Spleen (tissue), 13 donors: Measurements from ENCODE around the gene RPS10. TPM values are rescaled to one million over a fixed set of nuclear protein-coding genes. Genes with fewer than 3 reads are reported as not detected.

ENCODE experiments used
- DNase-seq: peaks from one replicate; pipeline ENCODE4 v3.0.0-alpha.2; 2020
- H3K27ac ChIP-seq, 8 donors: fragments of 200-600 bp; sonication (generic) in 7 of 8; 1 replicate in 4 of 8; 2 replicates in 4 of 8; pipeline versions ENCODE4 v1.5.0 to v1.8.0; 2016 to 2021; ENCODE audit warnings: inconsistent platforms in 4 of 8, mild to moderate bottlenecking in 4 of 8, moderate library complexity in 1 of 8
- H3K27me3 ChIP-seq, 7 donors: fragments of 200-600 bp; sonication (generic) in 6 of 7; replicated peaks in 1 of 7; 1 replicate in 4 of 7; 2 replicates in 3 of 7; pipeline versions ENCODE4 v1.5.0 to v1.8.0; 2016 to 2021; ENCODE audit warnings: inconsistent platforms in 3 of 7, mild to moderate bottlenecking in 1 of 7
- H3K36me3 ChIP-seq, 6 donors: fragments of 200-600 bp; sonication (generic) in 5 of 6; 1 replicate in 4 of 6; 2 replicates in 2 of 6; pipeline versions ENCODE4 v1.5.0 to v1.8.0; 2016 to 2021; ENCODE audit warnings: inconsistent platforms in 2 of 6
- H3K4me1 ChIP-seq, 6 donors: fragments of 200-600 bp; sonication (generic) in 5 of 6; 1 replicate in 3 of 6; 2 replicates in 3 of 6; pipeline versions ENCODE4 v1.5.0 to v1.8.0; 2016 to 2021; ENCODE audit warnings: inconsistent platforms in 3 of 6
- H3K4me3 ChIP-seq, 8 donors: fragments of 200-600 bp; sonication (generic) in 7 of 8; 1 replicate in 4 of 8; 2 replicates in 4 of 8; pipeline versions ENCODE4 v1.5.0 to v1.8.0; 2016 to 2021; ENCODE audit warnings: inconsistent platforms in 4 of 8, mild to moderate bottlenecking in 4 of 8, moderate library complexity in 2 of 8
- H3K9me3 ChIP-seq, 8 donors: fragments of 200-600 bp; sonication (generic) in 7 of 8; 1 replicate in 4 of 8; 2 replicates in 4 of 8; pipeline versions ENCODE4 v1.5.0 to v1.8.0; 2016 to 2021; ENCODE audit warnings: inconsistent platforms in 4 of 8
- CTCF ChIP-seq, 11 experiments: fragments of 200-600 bp in 7 of 11; fragments of 450-650 bp in 4 of 11; sonication (generic) in 4 of 11; IDR thresholded peaks in 8 of 11; conservative IDR thresholded peaks in 3 of 11; 1 replicate in 7 of 11; 2 replicates in 4 of 11; pipeline versions ENCODE4 v1.4.0 to v1.8.0; 2016 to 2021; ENCODE audit warnings: antibody characterized with exemption in 11 of 11, inconsistent platforms in 4 of 11, mild to moderate bottlenecking in 1 of 11
- POLR2A ChIP-seq, 3 donors: fragments of 450-650 bp; IDR thresholded peaks; one replicate each; pipeline ENCODE4 v1.5.1; 2017; ENCODE audit warnings: antibody characterized with exemption in 3 of 3, mild to moderate bottlenecking in 1 of 3
- POLR2AphosphoS5 ChIP-seq, 3 donors: sonication (generic); formaldehyde crosslinking; IDR thresholded peaks; one replicate each; pipeline ENCODE4 v1.5.1; 2017; ENCODE audit warnings: antibody characterized with exemption in 3 of 3
- WGBS, 5 donors: extraction: QIAGEN DNeasy Blood & Tissue Kit in 3 of 5; methylation state at CpG; one replicate each; pipeline versions ENCODE4 v1.1.5 to v1.1.7; 2013 to 2018; 5-methylcytosine and 5-hydroxymethylcytosine counted together
- intact Hi-C: fragments of 100-400 bp; cut with DNase I; formaldehyde crosslinking; loops from one replicate; pipeline ENCODE4 v1.15.0; 2023; ENCODE audit warnings: low total_unique reads
- long read RNA-seq, 2 donors: transcript quantifications; one replicate each; lab custom pipeline, GENCODE V29; 2026
- polyA plus RNA-seq, 3 donors: library from polyadenylated mRNA; stranded (reverse); fragments of 200-250 nt; gene quantifications; one replicate each; pipeline ENCODE4 v1.2.1, GENCODE V29; 2013
- total RNA-seq, 7 donors: library from RNA; depleted of rRNA in 3 of 7; stranded (reverse); fragments of >200 nt in 3 of 7; fragmentation: NEBNext Ultra II Directional in 4 of 7; extraction: Animal tissue kit (Norgen Biotek cat#: 25700) in 4 of 7; gene quantifications; one replicate each; pipeline versions ENCODE4 v1.1.0 to v1.2.1, GENCODE V29; 2016 to 2021
- donor health status: healthy with polysubstance abuse.
- donor health status: DM: no; HTN: no; CAD: no; lungs with moderate emphysema.
- donor health status: DM: no; HTN: no; CAD: no.
- donor health status: Bipolar disorder and iron deficiency.
- donor health status: healthy.
- donor health status: DM: no; HTN: no; CAD: no.
- donor health status: DM: yes; HTN: yes; CAD: no.

The RPS10 gene
- total RNA-seq (1,000 to 10,000 TPM; 1,033 to 2,189 (median 1,131) TPM), polyA plus RNA-seq (1,000 to 10,000 TPM; 3,993 to 4,934 (median 4,074) TPM)
- long read RNA-seq, donor 1, transcript RPS10-205 (3 exons, 734 nt), result minor isoform, 8 of 976 reads
- long read RNA-seq, donor 1, transcript RPS10-208 (5 exons, 1,407 nt), result minor isoform, 21 of 976 reads
- long read RNA-seq, donor 1, transcript RPS10-209 (6 exons, 588 nt), result major isoform, 695 of 976 reads
- long read RNA-seq, donor 1, partial matches to known transcripts, result 223 of 976 reads
- long read RNA-seq, donor 1, other reads (novel, unspliced or antisense), result 26 of 976 reads
- long read RNA-seq, donor 2, transcript RPS10-209 (6 exons, 588 nt), result major isoform, 562 of 749 reads
- long read RNA-seq, donor 2, transcript RPS10-206 (6 exons, 781 nt), result minor isoform, 6 of 749 reads
- long read RNA-seq, donor 2, transcript RPS10-205 (3 exons, 734 nt), result minor isoform, 7 of 749 reads
- long read RNA-seq, donor 2, transcript RPS10-208 (5 exons, 1,407 nt), result minor isoform, 16 of 749 reads
- long read RNA-seq, donor 2, partial matches to known transcripts, result 153 of 749 reads
- long read RNA-seq, donor 2, other reads (novel, unspliced or antisense), result 5 of 749 reads

- intact Hi-C loops, result no loop called here
- Histone ChIP-seq H3K4me1 (peaks cover 8 to 41% (median 28%) of the 10 kb centered on the region in 6 donors), H3K4me3 (peak within 1 kb of the TSS; percentile 62 to 93 (median 71)), H3K27ac (peak within 1 kb of the TSS; percentile 78 to 89 (median 85)), H3K36me3 (peaks cover 15 to 43% (median 37%) of the 10 kb centered on the region in 6 donors), H3K27me3 (no peaks in the 10 kb centered on the region), H3K9me3 (peaks cover 0 to under 1% (median 0%) of the 10 kb centered on the region in 8 donors)
- DNase-seq, result peak; percentile 98
- TF ChIP-seq POLR2A (IDR thresholded peaks at IDR 0.05) (peak; percentile 51 to 73 (median 55)), POLR2AphosphoS5 (IDR thresholded peaks at IDR 0.05) (peak; percentile 92 to 96 (median 94)), CTCF (IDR thresholded peaks at IDR 0.05 in 8 of 11, conservative IDR thresholded peaks at IDR 0.05 in 3 of 11) (peak in 1 of 11 experiments; percentile 26)
- WGBS, 5 donors, result 0 to 1% (median 0%) methylated on average over 35 to 58 of the region's 58 CpGs
These were observed at the start of gene RPS10 for GRCh38 chr6:34425498-34426410. RPS10 (minus strand) TSS chr6:34426069; CDS start chr6:34425221, 848 bp downstream.

GRCh38 chr6:34475238-34475682, 49.4 kb upstream of the RPS10 start:
- intact Hi-C loops, result no loop called here
- Histone ChIP-seq H3K27ac (no peak overlapping the region), H3K36me3 (no peaks in the 10 kb centered on the region), H3K4me3 (no peak overlapping the region), H3K27me3 (no peaks in the 10 kb centered on the region), H3K4me1 (no peaks in the 10 kb centered on the region), H3K9me3 (peaks cover 0 to 8% (median 2%) of the 10 kb centered on the region in 8 donors)
- no peak for TF ChIP-seq POLR2A (IDR thresholded peaks at IDR 0.05)
- TF ChIP-seq POLR2AphosphoS5 (IDR thresholded peaks at IDR 0.05), result no peak
- no peak for TF ChIP-seq CTCF (IDR thresholded peaks at IDR 0.05 in 8 of 11, conservative IDR thresholded peaks at IDR 0.05 in 3 of 11)
- WGBS, 5 donors, result 73 to 81% (median 77%) methylated on average over 4 to 5 of the region's 5 CpGs
- DNase-seq, result no peak

GRCh38 chr6:34474754-34475153, 48.9 kb upstream of the RPS10 start:
- no peaks in the 10 kb centered on the region for H3K36me3 ChIP-seq

More at GRCh38 chr6:34474754-34475153, 48.9 kb upstream of the RPS10 start:
- H3K27ac ChIP-seq, result no peak overlapping the region
- TF ChIP-seq POLR2AphosphoS5 (IDR thresholded peaks at IDR 0.05), result no peak
- TF ChIP-seq CTCF (IDR thresholded peaks at IDR 0.05 in 8 of 11, conservative IDR thresholded peaks at IDR 0.05 in 3 of 11), result no peak
- TF ChIP-seq POLR2A (IDR thresholded peaks at IDR 0.05), result no peak
- H3K9me3 ChIP-seq, result peaks cover 0 to 8% (median 2%) of the 10 kb centered on the region in 8 donors
- H3K4me3 ChIP-seq, result no peak overlapping the region
- peaks cover 0 to under 1% (median 0%) of the 10 kb centered on the region in 6 donors for H3K4me1 ChIP-seq
- no peak for DNase-seq
- 81 to 95% (median 92%) methylated on average over 2 of the region's 2 CpGs for WGBS, 5 donors
- H3K27me3 ChIP-seq, result no peaks in the 10 kb centered on the region
- intact Hi-C loops, result no loop called here
